ENCODE data around the gene FTCDNL1. TPM values are rescaled to one million over a fixed set of nuclear protein-coding genes. Genes with fewer than 3 reads are reported as not detected.

Gene FTCDNL1
- total RNA-seq, 4 donors from 2014 or later: 1.9 to 4.5 (median 3.0) TPM

DNA sequence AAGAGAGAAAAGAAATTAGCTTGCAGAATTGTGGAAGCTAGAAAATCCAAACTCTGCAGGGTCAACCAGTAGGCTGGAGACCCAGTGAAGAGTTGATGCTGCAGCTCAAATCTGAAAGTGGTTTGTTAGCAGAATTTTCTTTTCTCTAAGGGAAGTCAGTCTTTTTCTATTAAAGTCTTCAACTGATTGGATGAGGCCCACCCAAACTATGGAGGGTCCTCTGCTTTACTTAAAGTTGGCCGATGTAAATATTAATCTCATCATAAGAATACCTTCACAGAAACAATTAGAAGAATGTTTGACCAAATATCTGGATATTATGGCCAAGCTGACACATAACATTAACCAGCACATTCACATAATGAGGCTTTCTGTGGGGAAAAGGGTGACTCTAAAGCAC lies 73.7 kb downstream of the FTCDNL1 start:
- TF ChIP-seq, protein P1, sequence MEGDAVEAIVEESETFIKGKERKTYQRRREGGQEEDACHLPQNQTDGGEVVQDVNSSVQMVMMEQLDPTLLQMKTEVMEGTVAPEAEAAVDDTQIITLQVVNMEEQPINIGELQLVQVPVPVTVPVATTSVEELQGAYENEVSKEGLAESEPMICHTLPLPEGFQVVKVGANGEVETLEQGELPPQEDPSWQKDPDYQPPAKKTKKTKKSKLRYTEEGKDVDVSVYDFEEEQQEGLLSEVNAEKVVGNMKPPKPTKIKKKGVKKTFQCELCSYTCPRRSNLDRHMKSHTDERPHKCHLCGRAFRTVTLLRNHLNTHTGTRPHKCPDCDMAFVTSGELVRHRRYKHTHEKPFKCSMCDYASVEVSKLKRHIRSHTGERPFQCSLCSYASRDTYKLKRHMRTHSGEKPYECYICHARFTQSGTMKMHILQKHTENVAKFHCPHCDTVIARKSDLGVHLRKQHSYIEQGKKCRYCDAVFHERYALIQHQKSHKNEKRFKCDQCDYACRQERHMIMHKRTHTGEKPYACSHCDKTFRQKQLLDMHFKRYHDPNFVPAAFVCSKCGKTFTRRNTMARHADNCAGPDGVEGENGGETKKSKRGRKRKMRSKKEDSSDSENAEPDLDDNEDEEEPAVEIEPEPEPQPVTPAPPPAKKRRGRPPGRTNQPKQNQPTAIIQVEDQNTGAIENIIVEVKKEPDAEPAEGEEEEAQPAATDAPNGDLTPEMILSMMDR (IDR thresholded peaks at IDR 0.05): no peak
- no peak for ATAC-seq (ENCODE audit: low FRiP score)
- DNase-seq (ENCODE audit: low spot score): no peak

GRCh38 chr2:199775267-199775666 lies 75.7 kb downstream of the FTCDNL1 start:
- TF ChIP-seq, protein P1 (IDR thresholded peaks at IDR 0.05): no peak
- DNase-seq (ENCODE audit: low spot score) (no peak), ATAC-seq (ENCODE audit: low FRiP score) (no peak)

DNA sequence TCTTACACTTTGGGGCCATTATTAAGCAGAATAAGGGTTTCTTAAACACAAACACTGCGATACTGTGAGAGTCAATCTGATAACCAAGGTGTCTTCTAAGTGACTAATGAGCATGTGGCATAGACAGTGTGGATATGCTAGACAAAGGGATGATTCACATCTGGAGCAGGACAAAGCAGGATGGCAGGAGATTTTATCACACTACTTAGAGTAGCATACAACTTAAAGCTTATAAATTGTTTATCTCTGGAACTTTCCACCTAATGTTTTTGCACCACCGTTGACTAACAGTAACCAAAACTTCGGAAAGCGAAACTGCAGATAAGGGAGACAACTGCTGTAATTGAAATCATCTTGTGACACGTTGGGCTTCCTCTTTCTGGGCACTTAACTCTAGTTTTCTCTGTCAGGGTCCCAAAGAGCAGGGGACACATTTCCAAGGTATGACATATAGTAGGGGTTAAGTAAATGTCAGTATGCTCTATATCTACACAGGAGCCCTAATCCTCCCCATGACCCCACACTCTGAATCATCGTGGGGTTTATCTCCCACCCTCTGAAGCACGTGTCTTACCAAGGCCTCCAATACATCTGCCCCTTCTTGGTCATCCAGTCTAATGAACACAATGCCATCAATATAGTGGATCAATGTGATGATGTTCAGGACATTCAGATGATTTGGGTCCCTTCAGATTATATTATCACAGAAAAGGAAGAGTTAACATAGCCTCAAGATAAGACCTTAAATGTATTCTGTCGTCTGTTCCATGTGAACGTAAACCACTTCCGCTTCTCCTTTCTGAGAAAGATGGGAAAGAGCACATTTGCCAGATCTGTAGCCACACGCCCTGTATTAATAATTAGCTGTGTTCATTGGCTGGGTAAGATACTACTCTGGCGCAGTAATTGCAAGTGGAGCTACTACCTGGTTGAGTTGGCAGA lies 78.7 kb downstream of the FTCDNL1 start:
- TF ChIP-seq, protein P1 (IDR thresholded peaks at IDR 0.05): no peak
- ATAC-seq (ENCODE audit: low FRiP score) (no peak), DNase-seq (ENCODE audit: low spot score) (no peak)

DNA sequence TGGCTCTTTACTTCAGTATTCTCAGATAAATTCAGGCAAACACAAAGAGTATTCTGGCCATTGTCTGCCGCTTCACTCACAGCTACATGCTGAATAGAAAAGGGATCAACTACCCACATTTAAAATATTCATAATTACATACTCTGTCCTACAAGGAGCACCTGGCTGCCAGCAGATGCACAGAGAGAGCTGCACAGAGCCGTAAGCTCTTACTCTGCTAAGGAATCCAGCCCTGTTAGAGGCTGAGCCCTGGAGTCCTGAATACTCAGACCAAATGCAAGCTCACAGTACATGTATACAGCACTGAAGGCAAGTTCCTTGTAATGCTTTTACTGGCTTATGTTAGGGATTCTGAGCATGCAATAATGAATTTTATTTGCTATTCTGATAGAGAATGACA lies 80.3 kb downstream of the FTCDNL1 start:
- DNase-seq (ENCODE audit: low spot score): no peak
- TF ChIP-seq, protein P1 (IDR thresholded peaks at IDR 0.05): no peak

DNA sequence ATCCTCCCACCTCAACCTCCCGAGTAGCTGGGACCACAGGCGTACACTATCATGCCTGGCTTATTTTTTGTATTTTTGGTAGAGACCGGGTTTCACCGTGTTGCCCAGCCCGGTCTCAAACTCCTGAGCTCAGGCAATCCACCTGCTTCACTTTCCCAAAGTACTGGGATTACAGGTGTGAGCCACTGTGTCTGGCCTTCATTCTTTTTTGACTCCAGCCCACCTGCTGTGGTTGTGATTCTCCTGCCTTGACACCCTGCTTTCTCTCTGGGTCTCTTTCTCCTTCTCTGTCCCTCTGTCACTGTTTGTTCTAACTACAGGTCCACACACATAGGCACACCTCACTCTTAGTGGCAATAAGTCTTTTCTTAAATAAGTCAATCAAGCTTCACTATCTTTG lies 85.3 kb downstream of the FTCDNL1 start:
- TF ChIP-seq, protein P1 (IDR thresholded peaks at IDR 0.05): no peak
- ATAC-seq (ENCODE audit: low FRiP score) (no peak), DNase-seq (ENCODE audit: low spot score) (no peak)

More for the DNA sequence above, 80.3 kb downstream of the FTCDNL1 start:
- no peak for ATAC-seq (ENCODE audit: low FRiP score)

- ATAC-seq (ENCODE audit: low FRiP score): no peak
- no peak for DNase-seq (ENCODE audit: low spot score)
- TF ChIP-seq, protein P1 (IDR thresholded peaks at IDR 0.05): no peak
Measured at GRCh38 chr2:199764273-199764800, 86.7 kb downstream of the FTCDNL1 start.

All from omental fat pad (tissue), 4 donors.